CD4-positive, alpha-beta T cell (primary cell): ENCODE measurements around the gene THBD. TPM values are rescaled to one million over a fixed set of nuclear protein-coding genes. Genes with fewer than 3 reads are reported as not detected.

Experiments used
- ATAC-seq: fragments of 200-7000 bp; cut with Tn5 transposase; one replicate; pipeline ENCODE4 v1.10.0; 2022; ENCODE audit warnings: mild to moderate bottlenecking; ENCODE audit not compliant: poor library complexity
- CTCF ChIA-PET: fragments of 350-600 bp; sonication (Branson Sonifier 250); formaldehyde crosslinking; loops from one replicate; lab custom pipeline; 2021; ENCODE audit warnings: antibody characterized with exemption, inconsistent platforms; lab: Charles Lee
- POLR2A ChIA-PET: fragments of 350-600 bp; sonication (Branson Sonifier 250); formaldehyde crosslinking; loops from one replicate; lab custom pipeline; 2021; ENCODE audit warnings: antibody characterized with exemption, inconsistent platforms; lab: Charles Lee
- DNase-seq, 14 experiments: peaks; one replicate each; pipeline ENCODE4 v3.0.0-alpha.2; 2013 to 2020; ENCODE audit warnings: mixed read lengths in 2 of 14
- H3K27ac ChIP-seq, 2 donors: one replicate each; pipeline versions ENCODE4 v1.5.1 to v1.7.0; 2013; ENCODE audit warnings: low read length in 2 of 2, low read depth in 1 of 2, mild to moderate bottlenecking in 1 of 2
- H3K27me3 ChIP-seq, 2 experiments: 1 replicate in 1 of 2; 2 replicates in 1 of 2; pipeline versions ENCODE4 v1.6.1 to v1.7.0; 2013; ENCODE audit warnings: low read length in 2 of 2, control low read depth in 1 of 2, mild to moderate bottlenecking in 1 of 2, moderate library complexity in 1 of 2; ENCODE audit not compliant: insufficient read depth in 2 of 2, control insufficient read depth in 1 of 2
- H3K36me3 ChIP-seq: one replicate; pipeline ENCODE4 v1.6.1; 2013; ENCODE audit warnings: low read length, control low read depth; ENCODE audit not compliant: insufficient read depth
- H3K4me1 ChIP-seq: one replicate; pipeline ENCODE4 v1.6.1; 2013; ENCODE audit warnings: low read length, control low read depth; ENCODE audit not compliant: insufficient read depth
- H3K4me3 ChIP-seq: one replicate; pipeline ENCODE4 v1.5.1; 2013; ENCODE audit warnings: mild to moderate bottlenecking, low read length, moderate library complexity
- H3K9me3 ChIP-seq, 2 experiments: 1 replicate in 1 of 2; 2 replicates in 1 of 2; pipeline versions ENCODE4 v1.6.1 to v1.7.0; 2013; ENCODE audit warnings: low read length in 2 of 2, mild to moderate bottlenecking in 2 of 2, control low read depth in 1 of 2, moderate library complexity in 1 of 2; ENCODE audit not compliant: control insufficient read depth in 1 of 2, insufficient read depth in 1 of 2
- H3K27ac Mint-ChIP-seq: one replicate; pipeline ENCODE4 v1.8.0; 2020; ENCODE audit warnings: mixed read lengths
- H3K27me3 Mint-ChIP-seq: one replicate; pipeline ENCODE4 v1.8.0; 2021; ENCODE audit warnings: mixed read lengths
- H3K36me3 Mint-ChIP-seq: one replicate; pipeline ENCODE4 v1.8.0; 2021; ENCODE audit warnings: low read depth, mixed read lengths
- H3K4me1 Mint-ChIP-seq: one replicate; pipeline ENCODE4 v1.8.0; 2021; ENCODE audit warnings: low read depth, mixed read lengths
- H3K4me3 Mint-ChIP-seq: one replicate; pipeline ENCODE4 v1.8.0; 2020; ENCODE audit warnings: mild to moderate bottlenecking, mixed read lengths
- H3K9me3 Mint-ChIP-seq: one replicate; pipeline ENCODE4 v1.8.0; 2020; ENCODE audit warnings: mixed read lengths
- CTCF ChIP-seq: fragments of 200-600 bp; IDR thresholded peaks from one replicate; pipeline ENCODE4 v1.8.0; 2022; ENCODE audit warnings: antibody characterized with exemption, mild to moderate bottlenecking
- intact Hi-C, 2 experiments: fragments of 100-400 bp; cut with DNase I in 1 of 2; cut with micrococcal nuclease in 1 of 2; formaldehyde crosslinking; loops; one replicate each; pipeline versions ENCODE4 v1.15.1 to v1.9.0; 2023 to 2025; cut with DNase I, micrococcal nuclease
- total RNA-seq, 174 experiments: library from RNA in 2 of 174; stranded (reverse) in 2 of 174; gene quantifications; one replicate each; pipeline ENCODE4 v1.2.3 and lab custom pipeline; 2021 to 2026

THBD gene
- total RNA-seq, 2 experiments from 2014 or later, result 2.2 to 2.4 TPM

- H3K4me1 ChIP-seq, result no peaks in the 10 kb centered on the region
- no peaks in the 10 kb centered on the region for H3K36me3 Mint-ChIP-seq
- H3K27me3 Mint-ChIP-seq, result no peaks in the 10 kb centered on the region
- no peaks in the 10 kb centered on the region for H3K36me3 ChIP-seq
- peaks cover 0 to 7% of the 10 kb centered on the region in 2 experiments for H3K9me3 ChIP-seq
- no peaks in the 10 kb centered on the region for H3K27me3 ChIP-seq
- CTCF ChIA-PET, result no interaction called here
- no peaks in the 10 kb centered on the region for H3K9me3 Mint-ChIP-seq
- intact Hi-C loops, result no loop called here
- no peak for TF ChIP-seq CTCF
- no peak for ATAC-seq
- H3K4me1 Mint-ChIP-seq, result no peaks in the 10 kb centered on the region
- H3K4me3 Mint-ChIP-seq, result no peak overlapping the region
- H3K27ac ChIP-seq, result no peak overlapping the region
- no peak for DNase-seq
- H3K4me3 ChIP-seq, result no peak overlapping the region
- H3K27ac Mint-ChIP-seq, result no peak overlapping the region
- POLR2A ChIA-PET, result no interaction called here
These were observed 42.0 kb downstream of the THBD start for GRCh38 chr20:23007462-23007861.

DNA sequence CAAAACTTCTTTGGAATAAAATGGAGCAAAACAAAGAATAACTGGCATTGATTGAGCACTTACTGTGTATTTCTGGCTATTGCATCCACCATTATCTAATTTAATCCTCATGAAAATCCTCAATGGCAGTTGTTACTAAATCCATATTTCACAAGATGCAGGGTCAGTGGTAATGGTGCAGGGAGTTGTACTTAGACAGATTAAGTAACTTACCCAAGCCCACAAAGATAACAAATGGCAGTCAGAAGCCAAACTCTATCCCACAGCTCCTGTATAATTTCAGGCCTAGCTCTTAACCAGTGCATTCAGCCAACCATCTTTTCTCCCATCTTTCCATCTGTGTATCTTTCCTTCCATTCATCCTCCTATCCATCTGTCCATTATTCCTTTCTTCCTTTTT is 43.7 kb downstream of the THBD start:
- intact Hi-C loops, result no loop called here
- Histone ChIP-seq H3K9me3 (peaks cover 0 to under 1% of the 10 kb centered on the region in 2 experiments), H3K27me3 (no peaks in the 10 kb centered on the region), H3K27ac (no peak overlapping the region), H3K36me3 (no peaks in the 10 kb centered on the region), H3K4me1 (no peaks in the 10 kb centered on the region), H3K4me3 (no peak overlapping the region)
- Mint-ChIP-seq H3K4me3 (no peak overlapping the region), H3K36me3 (no peaks in the 10 kb centered on the region), H3K4me1 (no peaks in the 10 kb centered on the region), H3K27ac (no peak overlapping the region), H3K27me3 (no peaks in the 10 kb centered on the region), H3K9me3 (no peaks in the 10 kb centered on the region)
- TF ChIP-seq CTCF, result no peak
- ATAC-seq (no peak), DNase-seq (no peak)
- POLR2A ChIA-PET, result no interaction called here
- CTCF ChIA-PET, result no interaction called here

- ChIA-PET POLR2A (no interaction called here), CTCF (no interaction called here)
- no peaks in the 10 kb centered on the region for H3K27me3 Mint-ChIP-seq
- Histone ChIP-seq H3K36me3 (no peaks in the 10 kb centered on the region), H3K27ac (no peak overlapping the region), H3K27me3 (no peaks in the 10 kb centered on the region), H3K4me1 (no peaks in the 10 kb centered on the region), H3K9me3 (no peaks in the 10 kb centered on the region), H3K4me3 (no peak overlapping the region)
- no peak for TF ChIP-seq CTCF
- no peak overlapping the region for H3K27ac Mint-ChIP-seq
- no peak for ATAC-seq
- H3K4me3 Mint-ChIP-seq, result no peak overlapping the region
- no peaks in the 10 kb centered on the region for H3K4me1 Mint-ChIP-seq
- H3K9me3 Mint-ChIP-seq, result no peaks in the 10 kb centered on the region
- no peaks in the 10 kb centered on the region for H3K36me3 Mint-ChIP-seq
- no peak for DNase-seq
- intact Hi-C loops, result no loop called here
These were observed 45.5 kb downstream of the THBD start for GRCh38 chr20:23003881-23004460.
